ENCODE results near the gene WDFY4. TPM values are rescaled to one million over a fixed set of nuclear protein-coding genes. Genes with fewer than 3 reads are reported as not detected.

The WDFY4 gene
- total and polyA plus RNA-seq, 2 donors (not counting 3 experiments of a cell fraction or from before 2014, with no cell fraction given) = 10.1 to 10.2 TPM

DNA sequence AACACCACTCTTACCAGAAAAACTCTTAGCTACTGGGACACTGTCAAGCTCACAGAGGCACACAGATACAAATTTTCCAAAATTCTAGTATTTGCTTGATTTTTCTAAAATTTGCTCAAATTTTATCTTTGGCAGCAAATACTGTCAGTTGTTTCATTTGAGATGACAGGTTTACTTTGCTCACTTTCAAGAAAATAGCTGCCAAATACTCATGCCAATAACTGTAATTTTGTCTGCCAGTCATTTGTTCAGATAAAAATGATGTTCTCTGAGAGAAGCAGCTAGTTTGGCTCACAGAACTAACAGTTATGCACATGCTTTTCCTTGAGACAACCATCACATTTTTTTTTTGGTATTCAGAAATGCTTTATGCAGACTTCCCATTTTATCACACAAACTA, 172.2 kb downstream of the WDFY4 start:
- Histone ChIP-seq H3K9me1 (replicated peaks; ENCODE audit: control insufficient read depth, extremely low read depth, insufficient read depth, low read length) (no peaks in the 10 kb centered on the region), H4K20me1 (replicated peaks; ENCODE audit: control insufficient read depth, extremely low read depth, insufficient read depth, low read length) (no peaks in the 10 kb centered on the region), H3K79me2 (ENCODE audit: control insufficient read depth, insufficient read depth, low read length) (no peaks in the 10 kb centered on the region), H3K27ac (ENCODE audit: insufficient read depth, low read depth, low read length) (no peak overlapping the region), H3K36me3 (ENCODE audit: control insufficient read depth in 2 of 2, extremely low read depth in 1 of 2, insufficient read depth in 2 of 2, low read length in 2 of 2) (no peaks in the 10 kb centered on the region), H3K4me3 (replicated peaks in 1 of 3; ENCODE audit: insufficient read depth in 1 of 3, low read depth in 1 of 3, low read length in 3 of 3) (no peak overlapping the region), H3K27me3 (ENCODE audit: control insufficient read depth in 2 of 2, insufficient read depth in 2 of 2, low read length in 2 of 2) (peaks cover 0 to 10% of the 10 kb centered on the region in 2 experiments), H3K4me2 (ENCODE audit: insufficient read depth, low read length) (no peak overlapping the region), H3K4me1 (ENCODE audit: control insufficient read depth, extremely low read depth, insufficient read depth, low read length) (no peaks in the 10 kb centered on the region), H2AFZ (ENCODE audit: low read depth, low read length) (no peak overlapping the region), H3K9me3 (replicated peaks; ENCODE audit: control insufficient read depth, insufficient read depth, low read length) (no peaks in the 10 kb centered on the region), H3K9ac (replicated peaks; ENCODE audit: extremely low read depth, insufficient read depth, low read length) (no peak overlapping the region)
- ChIA-PET POLR2A (no interaction called here), CTCF (no interaction called here)
- no TSS peak for BruUV-seq (replicated peaks)
- DNase-seq (ENCODE audit: low read depth, low spot score) (no peak), FAIRE-seq (no peak)
- dilution Hi-C loops (cut with MboI; ENCODE audit: extremely low pct_ligation_motif_present, low sequenced_read_pairs) (no loop called here), intact Hi-C loops (cut with micrococcal nuclease) (no loop called here)
- no peak for TF ChIP-seq MYC (IDR thresholded peaks at IDR 0.05; ENCODE audit: low read depth, low read length)
- TF ChIP-seq FOS (IDR thresholded peaks at IDR 0.05; ENCODE audit: borderline replicate concordance, insufficient read depth, low read length) = no peak
- TF ChIP-seq, protein P1, sequence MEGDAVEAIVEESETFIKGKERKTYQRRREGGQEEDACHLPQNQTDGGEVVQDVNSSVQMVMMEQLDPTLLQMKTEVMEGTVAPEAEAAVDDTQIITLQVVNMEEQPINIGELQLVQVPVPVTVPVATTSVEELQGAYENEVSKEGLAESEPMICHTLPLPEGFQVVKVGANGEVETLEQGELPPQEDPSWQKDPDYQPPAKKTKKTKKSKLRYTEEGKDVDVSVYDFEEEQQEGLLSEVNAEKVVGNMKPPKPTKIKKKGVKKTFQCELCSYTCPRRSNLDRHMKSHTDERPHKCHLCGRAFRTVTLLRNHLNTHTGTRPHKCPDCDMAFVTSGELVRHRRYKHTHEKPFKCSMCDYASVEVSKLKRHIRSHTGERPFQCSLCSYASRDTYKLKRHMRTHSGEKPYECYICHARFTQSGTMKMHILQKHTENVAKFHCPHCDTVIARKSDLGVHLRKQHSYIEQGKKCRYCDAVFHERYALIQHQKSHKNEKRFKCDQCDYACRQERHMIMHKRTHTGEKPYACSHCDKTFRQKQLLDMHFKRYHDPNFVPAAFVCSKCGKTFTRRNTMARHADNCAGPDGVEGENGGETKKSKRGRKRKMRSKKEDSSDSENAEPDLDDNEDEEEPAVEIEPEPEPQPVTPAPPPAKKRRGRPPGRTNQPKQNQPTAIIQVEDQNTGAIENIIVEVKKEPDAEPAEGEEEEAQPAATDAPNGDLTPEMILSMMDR (IDR thresholded peaks at IDR 0.05; ENCODE audit: extremely low read depth in 1 of 2, insufficient read depth in 1 of 2, low read depth in 1 of 2, low read length in 2 of 2) = no peak
- TF ChIP-seq GATA2 (IDR thresholded peaks at IDR 0.05; ENCODE audit: insufficient read depth, insufficient read length, low read depth, low read length) = no peak
- TF ChIP-seq POLR2AphosphoS5 (IDR thresholded peaks at IDR 0.05; ENCODE audit: insufficient read depth, low read depth, low read length) = no peak

DNA sequence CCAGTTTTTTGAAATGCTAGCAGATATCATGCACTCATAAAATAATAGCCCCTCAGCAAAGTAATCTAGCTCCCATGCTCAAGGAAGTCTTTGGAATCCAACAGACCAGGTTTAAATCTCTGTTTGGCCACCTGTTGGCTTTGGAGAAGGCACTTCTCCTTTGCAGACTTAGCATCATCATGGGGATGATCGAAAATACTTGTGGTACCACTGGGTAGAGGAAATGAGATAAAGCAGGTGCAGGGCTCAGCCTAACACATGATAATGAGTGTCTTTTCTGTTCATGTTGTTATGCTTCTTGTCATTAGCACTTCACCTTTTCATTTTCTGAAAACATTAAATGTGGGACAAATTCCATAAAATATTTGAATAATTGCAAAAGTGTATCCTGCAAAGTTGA, 187.6 kb downstream of the WDFY4 start:
- Histone ChIP-seq H3K9me1 (replicated peaks; ENCODE audit: control insufficient read depth, extremely low read depth, insufficient read depth, low read length) (no peaks in the 10 kb centered on the region), H4K20me1 (replicated peaks; ENCODE audit: control insufficient read depth, extremely low read depth, insufficient read depth, low read length) (no peaks in the 10 kb centered on the region), H3K27ac (ENCODE audit: insufficient read depth, low read depth, low read length) (no peak overlapping the region), H3K79me2 (ENCODE audit: control insufficient read depth, insufficient read depth, low read length) (no peaks in the 10 kb centered on the region), H3K4me2 (ENCODE audit: insufficient read depth, low read length) (no peak overlapping the region), H3K27me3 (ENCODE audit: control insufficient read depth in 2 of 2, insufficient read depth in 2 of 2, low read length in 2 of 2) (peaks cover 2 to 3% of the 10 kb centered on the region in 2 experiments), H3K36me3 (ENCODE audit: control insufficient read depth in 2 of 2, extremely low read depth in 1 of 2, insufficient read depth in 2 of 2, low read length in 2 of 2) (no peaks in the 10 kb centered on the region), H3K4me1 (ENCODE audit: control insufficient read depth, extremely low read depth, insufficient read depth, low read length) (no peaks in the 10 kb centered on the region), H3K4me3 (replicated peaks in 1 of 3; ENCODE audit: insufficient read depth in 1 of 3, low read depth in 1 of 3, low read length in 3 of 3) (no peak overlapping the region), H3K9ac (replicated peaks; ENCODE audit: extremely low read depth, insufficient read depth, low read length) (no peak overlapping the region), H2AFZ (ENCODE audit: low read depth, low read length) (no peak overlapping the region), H3K9me3 (replicated peaks; ENCODE audit: control insufficient read depth, insufficient read depth, low read length) (no peaks in the 10 kb centered on the region)
- FAIRE-seq = no peak
- ChIA-PET POLR2A (no interaction called here), CTCF (no interaction called here)
- dilution Hi-C loops (cut with MboI; ENCODE audit: extremely low pct_ligation_motif_present, low sequenced_read_pairs) (no loop called here), intact Hi-C loops (cut with micrococcal nuclease) (loop anchor here (5.0 kb wide), 1 partner anchor 545 kb away; no protein-coding TSS in a partner anchor)
- TF ChIP-seq POLR2A (IDR thresholded peaks at IDR 0.05; ENCODE audit: low read depth, low read length) = no peak
- TF ChIP-seq, protein P2, sequence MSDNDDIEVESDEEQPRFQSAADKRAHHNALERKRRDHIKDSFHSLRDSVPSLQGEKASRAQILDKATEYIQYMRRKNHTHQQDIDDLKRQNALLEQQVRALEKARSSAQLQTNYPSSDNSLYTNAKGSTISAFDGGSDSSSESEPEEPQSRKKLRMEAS (IDR thresholded peaks at IDR 0.05; ENCODE audit: insufficient read depth, insufficient read length) = no peak
- no peak for TF ChIP-seq JUN (IDR thresholded peaks at IDR 0.05; ENCODE audit: borderline replicate concordance, insufficient read depth, insufficient read length, low read depth)
- TF ChIP-seq GATA2 (IDR thresholded peaks at IDR 0.05; ENCODE audit: insufficient read depth, insufficient read length, low read depth, low read length) = no peak
- no peak for TF ChIP-seq FOS (IDR thresholded peaks at IDR 0.05; ENCODE audit: borderline replicate concordance, insufficient read depth, low read length)
- no peak for TF ChIP-seq POLR2AphosphoS5 (IDR thresholded peaks at IDR 0.05; ENCODE audit: insufficient read depth, low read depth, low read length)
- no peak for TF ChIP-seq MYC (IDR thresholded peaks at IDR 0.05; ENCODE audit: low read depth, low read length)
- TF ChIP-seq, protein P1 (IDR thresholded peaks at IDR 0.05; ENCODE audit: extremely low read depth in 1 of 2, insufficient read depth in 1 of 2, low read depth in 1 of 2, low read length in 2 of 2) = no peak
- no peak for TF ChIP-seq EZH2 (IDR thresholded peaks at IDR 0.05; ENCODE audit: borderline replicate concordance, low read depth, low read length, severe bottlenecking)
- no peak for DNase-seq (ENCODE audit: low read depth, low spot score)
- BruUV-seq (replicated peaks) = no TSS peak
